ENCODE results near the gene ANKIB1. TPM values are rescaled to one million over a fixed set of nuclear protein-coding genes. Genes with fewer than 3 reads are reported as not detected.

Gene ANKIB1, protein sequence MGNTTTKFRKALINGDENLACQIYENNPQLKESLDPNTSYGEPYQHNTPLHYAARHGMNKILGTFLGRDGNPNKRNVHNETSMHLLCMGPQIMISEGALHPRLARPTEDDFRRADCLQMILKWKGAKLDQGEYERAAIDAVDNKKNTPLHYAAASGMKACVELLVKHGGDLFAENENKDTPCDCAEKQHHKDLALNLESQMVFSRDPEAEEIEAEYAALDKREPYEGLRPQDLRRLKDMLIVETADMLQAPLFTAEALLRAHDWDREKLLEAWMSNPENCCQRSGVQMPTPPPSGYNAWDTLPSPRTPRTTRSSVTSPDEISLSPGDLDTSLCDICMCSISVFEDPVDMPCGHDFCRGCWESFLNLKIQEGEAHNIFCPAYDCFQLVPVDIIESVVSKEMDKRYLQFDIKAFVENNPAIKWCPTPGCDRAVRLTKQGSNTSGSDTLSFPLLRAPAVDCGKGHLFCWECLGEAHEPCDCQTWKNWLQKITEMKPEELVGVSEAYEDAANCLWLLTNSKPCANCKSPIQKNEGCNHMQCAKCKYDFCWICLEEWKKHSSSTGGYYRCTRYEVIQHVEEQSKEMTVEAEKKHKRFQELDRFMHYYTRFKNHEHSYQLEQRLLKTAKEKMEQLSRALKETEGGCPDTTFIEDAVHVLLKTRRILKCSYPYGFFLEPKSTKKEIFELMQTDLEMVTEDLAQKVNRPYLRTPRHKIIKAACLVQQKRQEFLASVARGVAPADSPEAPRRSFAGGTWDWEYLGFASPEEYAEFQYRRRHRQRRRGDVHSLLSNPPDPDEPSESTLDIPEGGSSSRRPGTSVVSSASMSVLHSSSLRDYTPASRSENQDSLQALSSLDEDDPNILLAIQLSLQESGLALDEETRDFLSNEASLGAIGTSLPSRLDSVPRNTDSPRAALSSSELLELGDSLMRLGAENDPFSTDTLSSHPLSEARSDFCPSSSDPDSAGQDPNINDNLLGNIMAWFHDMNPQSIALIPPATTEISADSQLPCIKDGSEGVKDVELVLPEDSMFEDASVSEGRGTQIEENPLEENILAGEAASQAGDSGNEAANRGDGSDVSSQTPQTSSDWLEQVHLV
- polyA plus RNA-seq = 4.4 TPM

DNA sequence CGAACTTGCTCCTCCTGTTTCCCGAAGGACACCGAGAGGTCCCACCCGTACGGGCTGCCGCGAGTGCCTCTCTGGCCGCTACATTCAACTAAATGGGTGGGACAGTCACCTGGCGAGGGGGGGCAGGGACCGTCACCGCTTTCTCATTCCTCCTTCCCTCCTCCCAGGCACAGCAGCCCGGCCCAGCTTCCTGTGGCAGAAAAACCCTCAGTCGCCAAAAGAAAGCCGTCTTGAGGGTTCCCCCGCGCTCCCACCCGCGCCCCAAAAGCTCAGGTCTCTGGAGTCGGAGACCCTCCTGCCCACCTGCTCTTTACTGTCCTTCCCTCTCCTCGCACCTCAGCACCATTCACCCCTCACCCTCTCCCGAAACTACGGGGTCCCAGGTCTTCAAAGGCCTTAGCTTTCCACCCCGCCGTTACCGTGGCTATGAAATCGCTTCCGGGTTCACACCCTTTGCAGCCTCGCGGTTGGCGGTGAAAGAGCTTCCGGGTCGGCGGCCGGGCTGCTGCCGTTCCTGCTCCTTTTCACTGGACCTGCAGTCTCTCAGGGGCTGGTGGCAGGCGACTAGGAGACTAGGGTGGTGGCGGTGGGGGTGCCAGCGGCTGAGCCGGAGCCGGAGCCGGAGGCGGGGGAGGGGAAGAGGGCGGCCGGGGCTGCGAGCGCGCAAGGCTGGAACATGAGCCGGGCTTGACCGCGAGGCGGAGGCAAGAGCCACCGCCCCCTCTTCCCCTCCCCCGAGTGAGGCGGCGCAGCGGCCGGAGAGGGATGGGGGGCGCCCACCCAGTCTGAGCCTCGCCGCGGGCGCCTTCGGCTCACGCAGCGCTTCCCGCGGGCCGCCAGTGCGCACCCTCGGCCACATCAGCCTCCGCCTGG lies at the start of gene ANKIB1, which contains the start of gene KRIT1:
Gene ANKIB1, plus strand, starts transcription at position 488 of the 873 bp plus-strand sequence. CDS start 49,005 bp downstream, outside the sequence.
Gene KRIT1, minus strand, starts transcription at position 428 of the 873 bp plus-strand sequence. CDS start 3,779 bp downstream, outside the sequence.
- Mint-ChIP-seq H3K36me3 (peaks cover 3% of the 10 kb centered on the region), H3K27ac (peak within 1 kb of the TSS; percentile 100), H3K4me3 (peak within 1 kb of the TSS; percentile 99 to 100 (median 100)), H3K27me3 (no peaks in the 10 kb centered on the region), H3K9me3 (no peaks in the 10 kb centered on the region), H3K4me1 (peaks cover 32 to 38% (median 33%) of the 10 kb centered on the region in 3 donors)

DNA sequence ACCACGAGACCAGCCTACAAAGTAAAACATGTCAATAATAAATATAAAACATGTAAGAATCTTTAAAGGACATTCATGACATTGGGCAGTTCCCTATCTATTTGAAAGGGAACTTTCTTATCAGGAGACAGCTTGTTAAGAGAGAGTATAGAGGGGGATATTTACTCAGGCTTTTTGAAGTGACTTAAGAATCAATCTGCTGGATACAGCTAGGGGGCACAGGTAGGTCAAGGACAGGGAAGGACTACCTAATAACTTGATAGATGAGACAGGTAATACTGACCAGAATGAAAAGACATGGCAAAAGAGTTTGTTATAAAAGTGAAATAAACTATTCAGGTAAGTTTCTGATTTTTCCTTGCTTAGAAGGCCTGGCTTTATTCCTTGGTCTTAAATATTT lies 45.0 kb upstream of the ANKIB1 start:
- Mint-ChIP-seq H3K4me3 (no peak overlapping the region), H3K9me3 (no peaks in the 10 kb centered on the region), H3K36me3 (peaks cover 9% of the 10 kb centered on the region), H3K27me3 (no peaks in the 10 kb centered on the region), H3K4me1 (no peaks in the 10 kb centered on the region), H3K27ac (no peak overlapping the region)

DNA sequence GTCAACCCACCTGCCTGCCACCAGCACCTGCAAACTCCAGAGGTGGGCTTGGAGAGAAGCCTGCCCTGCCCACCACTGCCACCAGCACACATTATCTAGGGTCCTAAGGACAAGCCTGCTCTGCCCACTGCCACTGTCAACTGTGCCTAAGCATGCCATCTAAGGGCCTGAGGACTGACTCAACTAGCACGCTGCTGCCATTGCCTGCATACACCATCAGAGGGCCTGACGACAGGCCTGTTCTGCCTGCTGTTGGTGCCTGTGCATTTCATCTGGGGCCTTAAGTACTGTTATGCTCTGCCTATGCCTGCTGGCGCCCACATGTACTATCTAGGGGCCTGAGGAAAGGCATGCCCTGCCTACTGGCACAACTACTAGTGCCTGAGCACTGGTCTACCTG lies 39.8 kb upstream of the ANKIB1 start:
- Mint-ChIP-seq H3K27me3 (no peaks in the 10 kb centered on the region), H3K27ac (no peak overlapping the region), H3K9me3 (peaks cover 0 to 18% (median 7%) of the 10 kb centered on the region in 3 donors), H3K4me3 (no peak overlapping the region), H3K36me3 (peaks cover 37% of the 10 kb centered on the region), H3K4me1 (peaks cover 0 to 5% (median 1%) of the 10 kb centered on the region in 3 donors)

DNA sequence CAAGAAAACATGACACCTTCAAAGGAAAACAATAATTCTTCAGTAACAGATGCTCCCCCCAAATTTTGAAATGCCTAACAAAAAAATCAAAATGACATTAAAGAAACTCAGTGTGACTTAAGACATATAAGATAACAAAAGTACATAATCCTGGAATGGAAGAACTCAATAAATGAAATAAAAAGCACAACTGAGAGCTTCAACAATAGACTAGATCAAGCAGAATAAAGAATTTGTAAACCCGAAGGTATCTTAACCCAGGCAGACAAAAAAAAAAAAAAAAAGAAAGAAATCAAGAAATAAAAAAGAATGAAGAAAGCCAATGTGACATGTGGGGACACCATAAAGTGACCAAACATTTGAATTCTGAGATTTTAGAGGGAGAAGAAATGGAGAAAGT lies 39.1 kb upstream of the ANKIB1 start:
- no peak overlapping the region for H3K27ac Mint-ChIP-seq
- no peaks in the 10 kb centered on the region for H3K27me3 Mint-ChIP-seq
- peaks cover 41% of the 10 kb centered on the region for H3K36me3 Mint-ChIP-seq
- peaks cover 2 to 21% (median 7%) of the 10 kb centered on the region in 3 donors for H3K9me3 Mint-ChIP-seq
- peaks cover 0 to 8% (median 1%) of the 10 kb centered on the region in 3 donors for H3K4me1 Mint-ChIP-seq
- no peak overlapping the region for H3K4me3 Mint-ChIP-seq

DNA sequence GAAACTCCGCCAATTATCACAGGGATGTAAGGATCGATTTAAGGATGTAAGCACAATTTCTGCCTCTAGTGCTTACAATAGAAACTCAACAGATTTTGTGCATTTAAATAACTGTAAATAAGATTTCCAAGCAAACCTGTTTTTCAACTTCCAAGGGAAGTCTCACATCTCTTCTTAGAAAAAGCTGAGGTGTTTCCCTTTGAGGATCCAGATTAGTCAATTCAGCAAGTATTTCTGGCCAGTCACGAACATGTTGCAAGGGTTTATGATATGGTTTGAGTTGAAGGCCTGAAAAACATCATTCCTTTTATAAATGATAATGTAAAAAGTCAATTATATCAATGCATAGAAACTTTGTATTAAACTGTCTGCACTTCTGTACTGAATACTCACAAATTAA lies 24.0 kb upstream of the ANKIB1 start:
- Mint-ChIP-seq H3K4me1 (peaks cover 0 to 5% (median 3%) of the 10 kb centered on the region in 3 donors), H3K36me3 (peaks cover 30% of the 10 kb centered on the region), H3K27ac (no peak overlapping the region), H3K9me3 (no peaks in the 10 kb centered on the region), H3K27me3 (no peaks in the 10 kb centered on the region), H3K4me3 (no peak overlapping the region)

DNA sequence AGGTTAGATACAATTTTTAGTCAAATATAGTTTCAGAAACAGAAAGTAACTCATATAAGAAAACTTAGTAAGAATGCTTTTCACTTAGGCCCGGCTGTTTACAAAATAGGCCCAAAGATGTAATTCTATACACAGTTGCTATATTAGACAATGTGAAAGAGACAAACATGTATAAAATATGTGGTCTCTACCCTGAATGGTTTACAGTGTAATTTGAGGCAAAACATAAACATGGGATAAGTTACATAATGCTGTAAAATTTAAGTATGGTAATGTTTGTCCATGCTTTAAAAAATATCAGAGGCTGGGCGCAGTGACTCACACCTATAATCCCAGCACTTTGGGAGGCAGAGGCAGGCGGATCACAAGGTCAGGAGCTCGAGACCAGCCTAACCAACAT lies 18.8 kb upstream of the ANKIB1 start:
- Mint-ChIP-seq H3K9me3 (peaks cover 0 to 3% (median 0%) of the 10 kb centered on the region in 3 donors), H3K36me3 (peaks cover 17% of the 10 kb centered on the region), H3K27me3 (no peaks in the 10 kb centered on the region), H3K4me1 (no peaks in the 10 kb centered on the region), H3K4me3 (no peak overlapping the region), H3K27ac (no peak overlapping the region)

DNA sequence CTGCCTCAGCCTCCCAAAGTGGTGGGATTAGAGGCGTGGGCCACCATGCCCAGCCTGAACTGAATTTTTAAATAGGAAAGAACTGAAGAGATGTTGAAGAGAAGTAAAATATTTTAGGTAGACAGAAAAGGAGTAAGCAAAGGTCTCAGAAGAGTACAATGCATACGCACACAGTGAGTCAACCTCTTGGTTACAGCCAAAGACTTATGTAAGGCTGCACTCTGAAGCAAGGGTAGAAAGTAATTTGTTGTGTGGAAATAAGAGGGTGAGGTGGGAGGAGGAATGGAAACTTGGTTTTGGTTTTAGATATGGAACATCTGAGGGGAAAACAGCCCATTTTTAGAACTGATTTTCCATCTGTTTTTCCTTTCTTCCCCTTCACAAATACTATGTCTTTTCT lies 17.7 kb upstream of the ANKIB1 start:
- H3K9me3 Mint-ChIP-seq = peaks cover 0 to 3% (median 0%) of the 10 kb centered on the region in 3 donors
- no peak overlapping the region for H3K27ac Mint-ChIP-seq
- H3K4me3 Mint-ChIP-seq = peak overlapping the region in 1 of 4 donors; percentile 13
- no peaks in the 10 kb centered on the region for H3K27me3 Mint-ChIP-seq
- peaks cover 18% of the 10 kb centered on the region for H3K36me3 Mint-ChIP-seq
- no peaks in the 10 kb centered on the region for H3K4me1 Mint-ChIP-seq

DNA sequence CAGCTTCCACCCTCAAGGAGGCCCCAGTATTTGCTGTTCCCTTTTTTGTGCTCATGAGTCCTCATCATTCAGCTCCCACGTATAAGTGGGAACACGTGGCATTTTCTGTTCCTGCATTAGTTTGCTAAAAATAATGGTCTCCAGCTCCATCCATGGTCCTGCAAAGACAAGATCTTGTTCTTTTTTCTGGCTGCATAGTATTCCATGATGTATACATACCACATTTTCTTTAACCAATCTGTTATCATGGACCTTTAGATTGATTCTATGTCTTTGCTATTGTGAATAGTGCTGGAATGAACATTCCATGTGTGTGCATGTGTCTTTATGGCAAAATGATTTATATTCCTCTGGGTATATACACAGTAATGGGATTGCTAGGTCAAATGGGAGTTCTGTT lies 17.0 kb upstream of the ANKIB1 start:
- Mint-ChIP-seq H3K27me3 (no peaks in the 10 kb centered on the region), H3K4me1 (no peaks in the 10 kb centered on the region), H3K27ac (no peak overlapping the region), H3K36me3 (peaks cover 19% of the 10 kb centered on the region), H3K9me3 (peaks cover 0 to 3% (median 0%) of the 10 kb centered on the region in 3 donors), H3K4me3 (no peak overlapping the region)

DNA sequence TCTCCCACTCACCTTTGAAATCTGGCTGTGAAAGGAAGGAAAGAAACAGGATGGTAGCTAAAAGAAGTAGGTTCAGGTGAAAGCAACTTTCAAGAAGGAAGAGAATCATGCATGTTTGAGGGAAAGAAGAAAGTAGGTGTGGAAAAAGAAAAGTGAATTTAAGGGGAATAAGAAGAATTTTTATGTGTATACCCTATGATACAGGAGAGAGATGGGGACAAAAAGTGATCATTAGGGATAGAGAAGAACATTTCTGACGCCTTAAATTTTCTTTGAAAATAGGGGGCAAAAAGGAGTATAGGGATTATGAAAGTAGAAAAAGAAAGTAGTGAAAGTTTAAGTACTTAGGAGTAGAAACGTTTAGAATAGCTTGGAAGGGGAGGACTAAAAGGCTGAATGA lies 15.2 kb upstream of the ANKIB1 start:
- Mint-ChIP-seq H3K9me3 (peaks cover 0 to 3% (median 0%) of the 10 kb centered on the region in 3 donors), H3K36me3 (peaks cover 17% of the 10 kb centered on the region), H3K4me3 (no peak overlapping the region), H3K4me1 (no peaks in the 10 kb centered on the region), H3K27me3 (no peaks in the 10 kb centered on the region), H3K27ac (peak overlapping the region in 1 of 3 donors; percentile 4)

DNA sequence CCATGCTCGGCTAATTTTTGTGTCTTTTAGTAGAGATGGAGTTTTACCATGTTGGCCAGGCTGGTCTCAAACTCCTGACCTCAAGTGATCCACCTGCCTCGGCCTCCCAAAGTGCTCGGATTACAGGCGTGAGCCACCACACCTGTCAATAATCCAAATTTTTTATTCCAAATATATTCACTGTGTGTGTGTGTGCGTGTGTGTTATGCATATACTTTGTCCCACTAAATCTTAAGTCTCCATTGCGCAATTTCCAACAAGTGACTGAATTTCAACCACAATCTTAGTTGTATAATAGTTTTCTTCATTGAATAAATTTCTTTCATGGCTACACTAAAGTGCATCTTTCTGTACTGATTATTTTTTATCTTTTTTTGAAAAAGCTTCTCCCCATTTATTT lies 2.8 kb upstream of the ANKIB1 start:
- Mint-ChIP-seq H3K36me3 (peaks cover 5% of the 10 kb centered on the region), H3K27me3 (no peaks in the 10 kb centered on the region), H3K4me1 (peaks cover 26 to 33% (median 28%) of the 10 kb centered on the region in 3 donors), H3K4me3 (peak overlapping the region in 2 of 4 donors; percentile 27 to 57), H3K9me3 (no peaks in the 10 kb centered on the region), H3K27ac (no peak overlapping the region)

DNA sequence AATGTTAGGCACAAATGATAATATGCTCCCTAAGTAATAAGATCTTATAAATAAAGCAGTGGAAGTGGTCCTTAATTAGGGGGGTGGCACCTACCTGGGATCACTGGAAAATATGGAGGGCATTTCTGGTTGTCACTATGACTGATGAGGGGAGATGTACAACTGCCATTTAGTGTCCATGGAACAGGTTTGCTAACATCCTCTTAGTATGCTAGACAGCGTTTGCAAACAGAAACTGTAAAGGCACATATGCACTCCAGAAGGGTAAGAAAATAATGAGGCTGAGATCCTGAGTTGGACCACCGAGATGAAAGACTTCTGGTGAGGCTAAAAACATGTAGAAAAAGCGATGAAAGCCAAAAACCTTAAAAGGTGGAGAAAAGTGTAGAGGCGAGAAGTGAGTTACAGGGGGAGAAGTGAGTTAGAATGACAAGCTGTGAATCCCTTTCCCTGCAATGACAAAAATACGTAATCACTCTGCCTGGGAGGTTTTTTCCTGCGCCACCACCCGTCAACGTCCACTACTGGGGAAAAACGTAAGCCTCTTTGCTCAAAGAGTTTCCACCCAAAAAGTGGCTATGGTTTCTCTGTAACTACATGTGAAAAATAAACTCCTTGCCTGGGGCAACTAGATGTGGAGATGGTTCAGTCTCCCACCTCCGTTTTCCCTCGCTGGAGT lies 827 bp upstream of the ANKIB1 start:
- Mint-ChIP-seq H3K4me1 (peaks cover 30 to 38% (median 32%) of the 10 kb centered on the region in 3 donors), H3K9me3 (no peaks in the 10 kb centered on the region)

DNA sequence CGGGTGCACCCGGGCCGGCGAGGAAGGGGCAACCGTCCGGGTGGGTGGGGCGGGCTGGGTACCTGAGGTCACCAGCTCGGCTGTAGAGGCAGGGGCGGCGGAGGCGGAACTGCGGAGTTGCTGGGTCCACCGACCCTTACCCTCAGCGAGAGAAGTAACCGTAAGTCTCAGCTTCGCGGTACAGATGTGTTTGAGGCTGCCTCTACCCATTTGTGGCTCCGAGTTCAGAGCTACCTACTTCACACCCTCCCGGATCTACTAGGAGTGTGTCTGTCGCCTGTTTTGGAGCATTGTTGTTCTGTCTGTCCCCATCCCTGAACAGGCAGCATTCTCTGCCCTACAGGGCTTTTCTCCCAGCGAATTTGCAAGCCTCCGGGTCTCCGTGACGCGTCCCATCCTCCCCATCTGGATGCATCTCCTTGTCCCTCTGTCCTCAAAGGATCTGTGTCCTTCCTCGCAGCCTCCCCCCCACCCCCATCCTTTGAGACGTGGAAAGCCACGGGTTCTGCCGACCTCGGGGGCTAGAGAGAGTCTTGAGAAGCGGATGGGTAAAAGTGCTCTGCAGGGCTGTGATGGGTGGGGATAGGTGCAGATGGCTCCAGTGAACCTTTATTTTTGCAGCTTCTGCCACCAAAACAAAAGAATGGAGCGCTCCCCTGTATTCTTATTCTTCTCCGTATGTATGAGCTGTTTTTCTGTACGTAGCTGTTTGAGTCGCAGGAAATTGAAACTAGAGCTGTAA lies 757 bp downstream of the ANKIB1 start:
- H3K4me1 Mint-ChIP-seq = peaks cover 36 to 38% (median 37%) of the 10 kb centered on the region in 3 donors
- no peaks in the 10 kb centered on the region for H3K27me3 Mint-ChIP-seq
- H3K9me3 Mint-ChIP-seq = no peaks in the 10 kb centered on the region
- peaks cover 6% of the 10 kb centered on the region for H3K36me3 Mint-ChIP-seq
- H3K4me3 Mint-ChIP-seq = peak overlapping the region; percentile 96 to 100 (median 98)
- peak overlapping the region; percentile 18 to 79 (median 67) for H3K27ac Mint-ChIP-seq

More for the DNA sequence above, 827 bp upstream of the ANKIB1 start:
- Mint-ChIP-seq H3K36me3 (peaks cover 5% of the 10 kb centered on the region), H3K27ac (peak overlapping the region; percentile 100), H3K4me3 (peak overlapping the region; percentile 99 to 100 (median 100)), H3K27me3 (no peaks in the 10 kb centered on the region)

DNA sequence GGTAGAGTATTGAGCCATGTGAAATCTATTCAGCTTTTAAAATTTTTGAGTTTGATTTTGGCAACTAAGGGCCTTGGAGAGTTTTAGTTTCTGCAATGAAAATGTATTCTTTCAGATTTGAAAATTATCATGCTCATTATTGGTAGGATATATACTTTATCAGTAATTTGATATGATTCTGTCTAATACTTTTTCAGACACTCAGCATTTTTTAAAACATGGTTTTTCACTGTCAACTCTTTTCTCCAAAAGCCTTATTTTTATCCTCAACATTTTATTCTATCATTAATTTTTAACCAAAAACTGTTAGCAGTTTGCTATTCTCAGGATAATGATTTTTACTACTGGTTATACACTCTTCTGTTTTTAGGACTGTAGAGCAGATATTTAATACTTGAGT lies 4.8 kb downstream of the ANKIB1 start:
- H3K27ac Mint-ChIP-seq = no peak overlapping the region
- H3K27me3 Mint-ChIP-seq = no peaks in the 10 kb centered on the region
- peak overlapping the region in 1 of 4 donors; percentile 20 for H3K4me3 Mint-ChIP-seq
- peaks cover 13% of the 10 kb centered on the region for H3K36me3 Mint-ChIP-seq
- peaks cover 20 to 33% (median 27%) of the 10 kb centered on the region in 3 donors for H3K4me1 Mint-ChIP-seq
- H3K9me3 Mint-ChIP-seq = peaks cover 0 to 5% (median 0%) of the 10 kb centered on the region in 3 donors

Data from IgD-negative memory B cell (primary cell).